Measurements from ENCODE around the gene RFX3.

- TF ChIP-seq CTCF (IDR thresholded peaks at IDR 0.05; ENCODE audit: low read depth, low read length, poor library complexity, severe bottlenecking) (no peak), EZH2phosphoT487 (IDR thresholded peaks at IDR 0.05; ENCODE audit: borderline replicate concordance, low read length) (no peak)
Observed at GRCh38 chr9:3478549-3478953, 47.2 kb downstream of the RFX3 start.

Measured in DOHH2 (cell line).